ENCODE results near the gene HSPG2. TPM values are rescaled to one million over a fixed set of nuclear protein-coding genes. Genes with fewer than 3 reads are reported as not detected.
A peak's percentile ranks its signal among the peaks of the same experiment; 100 is the strongest.

HSPG2 gene
- total RNA-seq, 5 donors from 2014 or later (not counting 1 experiment from before 2014, with no cell fraction given): 4.4 to 9.3 (median 7.9) TPM

DNA sequence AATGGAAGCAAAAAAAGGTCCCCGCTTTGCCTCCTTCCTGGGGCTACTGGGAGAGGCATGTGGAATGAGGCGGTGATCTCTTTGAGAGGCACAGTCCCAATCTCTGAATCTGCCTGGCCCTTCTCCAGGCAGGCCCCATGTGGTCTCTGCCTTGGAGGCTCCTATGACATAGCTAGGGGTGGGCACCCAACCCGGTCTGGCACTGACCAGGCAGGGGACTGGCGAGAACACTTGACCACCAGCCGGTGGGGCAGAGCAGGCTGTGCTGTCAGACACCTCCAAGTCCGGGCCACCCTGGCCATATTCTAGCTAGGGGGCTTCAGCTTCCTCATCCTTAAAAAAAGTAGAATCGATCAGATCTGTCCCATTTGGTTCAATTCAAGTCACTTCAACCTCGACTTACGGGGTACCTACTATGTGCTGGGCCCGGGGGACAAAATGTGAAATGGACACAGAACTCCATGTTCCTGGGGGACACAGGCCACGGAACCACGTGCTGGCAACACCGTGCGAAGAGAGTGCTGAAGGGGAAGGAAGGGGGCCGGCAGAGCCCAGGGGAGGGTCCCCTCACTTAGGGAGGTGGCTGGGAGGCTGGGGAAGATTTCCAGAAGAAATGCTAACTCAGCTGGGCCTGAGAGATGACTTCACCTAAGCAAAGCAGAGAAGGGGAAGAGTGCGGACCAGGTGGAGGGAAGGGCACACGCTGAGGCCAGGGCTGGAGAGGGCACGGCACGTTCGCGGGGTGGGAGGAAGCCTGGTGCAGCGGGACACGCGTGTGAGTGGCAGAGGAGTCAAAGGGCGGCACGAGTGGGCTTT, 33.3 kb downstream of the HSPG2 start:
- Mint-ChIP-seq H3K36me3 (no peaks in the 10 kb centered on the region), H3K4me1 (peaks cover 4 to 5% (median 5%) of the 10 kb centered on the region in 3 donors), H3K9me3 (no peaks in the 10 kb centered on the region), H3K27ac (no peak overlapping the region), H3K27me3 (no peaks in the 10 kb centered on the region), H3K4me3 (no peak overlapping the region)
- ChIA-PET POLR2A (no interaction called here), CTCF (no interaction called here)
- H3K4me1 ChIP-seq (ENCODE audit: control insufficient read depth in 1 of 2, extremely low read depth in 1 of 2, insufficient read depth in 2 of 2, low read length in 2 of 2): peaks cover 0 to 7% of the 10 kb centered on the region in 2 experiments
- H3K36me3 ChIP-seq (ENCODE audit: control insufficient read depth in 2 of 2, extremely low read depth in 1 of 2, insufficient read depth in 1 of 2, low read length in 1 of 2): no peaks in the 10 kb centered on the region
- DNase-seq: no peak
- no peak overlapping the region for H3K27ac ChIP-seq (ENCODE audit: low read length)
- no peaks in the 10 kb centered on the region for H3K9me3 ChIP-seq
- WGBS (ENCODE audit: insufficient coverage): 84% methylated on average over 23 of the region's 26 CpGs
- peaks cover 0 to 11% of the 10 kb centered on the region in 2 experiments for H3K27me3 ChIP-seq (replicated peaks in 1 of 2; ENCODE audit: control insufficient read depth in 2 of 2, extremely low read depth in 1 of 2, insufficient read depth in 2 of 2, low read length in 1 of 2)
- no peak for ATAC-seq (replicated peaks in 1 of 4)
- H3K4me3 ChIP-seq (ENCODE audit: control insufficient read depth in 1 of 2, extremely low read depth in 1 of 2, low read length in 1 of 2): no peak overlapping the region

DNA sequence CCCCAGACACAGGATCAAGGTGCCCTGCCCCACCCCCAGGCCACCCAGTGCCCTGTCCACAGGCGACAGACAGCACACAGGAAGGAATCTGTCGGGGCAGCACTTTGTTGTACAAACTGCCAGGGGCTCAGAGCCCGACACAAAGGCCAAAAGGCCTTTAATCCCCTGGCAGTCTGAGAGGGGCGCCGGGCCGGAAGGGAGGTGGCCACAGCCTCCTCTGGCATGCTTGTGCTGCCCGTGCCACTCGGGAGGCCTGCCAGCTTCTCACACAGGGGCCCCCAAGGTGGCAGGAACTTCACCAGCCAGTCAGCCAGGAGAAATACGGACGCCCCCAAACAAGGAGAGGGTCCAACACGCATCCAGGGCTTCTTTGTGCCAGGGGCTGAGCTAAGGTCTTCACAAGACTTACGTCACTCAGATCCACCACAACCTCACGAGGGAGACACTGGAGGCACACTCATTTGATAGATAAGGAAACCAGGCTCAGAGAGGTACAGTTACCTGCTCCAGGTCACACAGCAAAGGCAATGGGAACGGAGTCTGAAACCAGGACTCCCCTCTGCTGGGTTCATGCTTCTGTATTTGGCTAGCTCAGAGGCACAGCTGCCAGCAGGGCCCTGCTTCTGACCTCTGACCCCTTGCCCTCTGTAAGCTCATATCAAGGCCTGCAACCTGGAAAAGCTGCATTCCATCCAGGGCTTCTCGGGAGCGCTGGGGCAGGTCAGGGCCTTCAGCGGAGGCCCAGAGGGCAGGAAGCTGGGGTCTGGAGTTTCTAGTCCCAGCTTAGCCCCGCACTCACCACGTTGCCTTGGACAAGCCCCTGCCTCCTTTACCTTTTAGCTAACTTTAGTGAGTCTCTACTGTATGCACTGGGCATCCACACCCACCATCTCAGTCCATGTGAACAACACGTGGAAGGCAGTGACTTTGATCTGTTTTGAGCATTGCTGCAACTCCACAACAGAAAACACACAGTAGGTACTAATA, 34.8 kb downstream of the HSPG2 start:
- Mint-ChIP-seq H3K27ac (peak overlapping the region in 1 of 2 donors; percentile 16), H3K4me3 (no peak overlapping the region), H3K36me3 (no peaks in the 10 kb centered on the region), H3K9me3 (no peaks in the 10 kb centered on the region), H3K27me3 (no peaks in the 10 kb centered on the region), H3K4me1 (peaks cover 4 to 5% (median 5%) of the 10 kb centered on the region in 3 donors)
- DNase-seq: peak in 1 of 35 experiments; percentile 4
- Histone ChIP-seq H3K36me3 (ENCODE audit: control insufficient read depth in 2 of 2, extremely low read depth in 1 of 2, insufficient read depth in 1 of 2, low read length in 1 of 2) (no peaks in the 10 kb centered on the region), H3K27me3 (replicated peaks in 1 of 2; ENCODE audit: control insufficient read depth in 2 of 2, extremely low read depth in 1 of 2, insufficient read depth in 2 of 2, low read length in 1 of 2) (peaks cover 0 to 11% of the 10 kb centered on the region in 2 experiments), H3K27ac (ENCODE audit: low read length) (no peak overlapping the region), H3K4me3 (ENCODE audit: control insufficient read depth in 1 of 2, extremely low read depth in 1 of 2, low read length in 1 of 2) (no peak overlapping the region), H3K4me1 (ENCODE audit: control insufficient read depth in 1 of 2, extremely low read depth in 1 of 2, insufficient read depth in 2 of 2, low read length in 2 of 2) (peaks cover 0 to 7% of the 10 kb centered on the region in 2 experiments), H3K9me3 (no peaks in the 10 kb centered on the region)
- ChIA-PET POLR2A (no interaction called here), CTCF (no interaction called here)
- 68% methylated on average over 19 of the region's 20 CpGs for WGBS (ENCODE audit: insufficient coverage)
- ATAC-seq (replicated peaks in 1 of 4): no peak

DNA sequence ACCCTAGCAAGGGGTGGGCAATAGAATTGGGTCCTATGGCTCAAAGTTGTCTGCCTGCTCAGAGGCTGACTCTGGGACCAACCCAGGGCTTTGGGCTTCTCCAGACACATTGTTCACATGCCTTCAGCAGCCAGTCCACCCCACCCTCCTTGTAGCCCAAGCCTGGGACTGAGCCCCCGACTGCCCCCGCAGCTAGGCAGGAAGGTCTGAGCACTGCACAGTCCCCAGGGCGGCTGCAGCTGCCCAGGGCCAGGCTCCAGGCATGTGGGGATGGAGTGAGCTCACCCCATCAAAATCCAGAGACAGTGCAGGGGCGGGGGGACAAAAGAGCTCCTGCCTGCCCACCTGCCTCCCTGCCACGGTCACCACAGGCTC, 35.6 kb downstream of the HSPG2 start:
- Mint-ChIP-seq H3K4me3 (no peak overlapping the region), H3K4me1 (peaks cover 4 to 5% (median 5%) of the 10 kb centered on the region in 3 donors), H3K27me3 (no peaks in the 10 kb centered on the region), H3K9me3 (no peaks in the 10 kb centered on the region), H3K27ac (peak overlapping the region in 1 of 2 donors; percentile 16), H3K36me3 (no peaks in the 10 kb centered on the region)
- ChIA-PET POLR2A (no interaction called here), CTCF (no interaction called here)
- ATAC-seq (replicated peaks in 1 of 4) (no peak), DNase-seq (no peak)
- 68% methylated on average over 5 of the region's 5 CpGs for WGBS (ENCODE audit: insufficient coverage)
- peaks cover 0 to 11% of the 10 kb centered on the region in 2 experiments for H3K27me3 ChIP-seq (replicated peaks in 1 of 2; ENCODE audit: control insufficient read depth in 2 of 2, extremely low read depth in 1 of 2, insufficient read depth in 2 of 2, low read length in 1 of 2)
- no peaks in the 10 kb centered on the region for H3K9me3 ChIP-seq
- H3K27ac ChIP-seq (ENCODE audit: low read length): no peak overlapping the region
- no peak overlapping the region for H3K4me3 ChIP-seq (ENCODE audit: control insufficient read depth in 1 of 2, extremely low read depth in 1 of 2, low read length in 1 of 2)
- no peaks in the 10 kb centered on the region for H3K36me3 ChIP-seq (ENCODE audit: control insufficient read depth in 2 of 2, extremely low read depth in 1 of 2, insufficient read depth in 1 of 2, low read length in 1 of 2)
- peaks cover 0 to 7% of the 10 kb centered on the region in 2 experiments for H3K4me1 ChIP-seq (ENCODE audit: control insufficient read depth in 1 of 2, extremely low read depth in 1 of 2, insufficient read depth in 2 of 2, low read length in 2 of 2)

DNA sequence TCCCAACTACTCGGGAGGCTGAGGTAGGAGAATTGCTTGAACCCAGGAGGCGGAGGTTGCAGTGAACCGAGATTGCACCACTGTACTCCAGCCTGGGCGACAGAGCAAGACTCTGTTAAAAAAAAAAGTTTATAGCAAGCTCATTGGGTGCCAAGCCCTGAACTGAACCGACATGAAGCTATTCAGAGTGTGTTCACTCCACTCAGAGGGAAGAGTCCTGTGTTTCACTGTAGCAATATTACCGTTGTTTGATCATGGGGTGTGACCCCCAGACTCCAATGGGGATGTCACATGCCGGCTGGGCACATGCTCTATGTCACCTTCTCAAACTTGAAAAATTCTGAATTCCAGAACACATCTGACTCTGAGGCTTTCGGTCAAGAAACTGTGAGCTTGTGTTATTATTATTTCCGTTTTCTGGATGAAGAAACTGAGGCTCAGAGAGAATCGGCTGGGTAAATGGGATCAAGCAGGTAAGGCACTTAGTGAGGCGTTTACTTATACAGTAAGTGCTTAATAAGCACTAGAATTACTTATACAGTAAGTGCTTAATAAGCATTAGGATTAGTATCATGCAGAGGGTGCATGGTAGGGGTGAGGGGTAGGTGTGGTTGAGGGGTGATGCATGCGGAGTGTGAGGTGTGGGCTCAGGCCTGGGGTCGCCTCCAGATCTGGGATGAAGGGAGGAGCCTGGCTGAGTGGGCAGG, 36.2 kb downstream of the HSPG2 start:
- POLR2A ChIA-PET: no interaction called here
- no peaks in the 10 kb centered on the region for H3K9me3 Mint-ChIP-seq

DNA sequence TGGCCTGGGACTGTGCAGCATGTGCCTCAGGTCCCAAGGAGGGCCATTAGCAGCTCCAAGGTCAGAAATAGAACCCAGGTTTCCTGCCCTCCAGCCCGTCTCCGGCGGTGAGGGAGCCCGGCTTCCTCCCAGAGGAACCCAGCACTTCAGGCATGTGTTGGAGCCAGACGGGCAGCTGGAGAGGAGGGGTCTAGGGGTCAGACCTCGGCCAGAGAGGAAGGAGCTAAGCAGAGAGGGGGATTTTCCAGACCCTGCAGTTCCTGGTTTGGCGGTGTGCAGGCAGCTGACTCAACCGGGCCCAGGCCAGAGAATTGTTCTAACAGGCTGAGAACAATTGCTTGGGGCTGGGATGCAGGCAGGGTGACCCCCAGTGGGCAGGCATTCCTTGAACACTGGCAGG, 37.1 kb downstream of the HSPG2 start:
- ChIA-PET POLR2A (no interaction called here), CTCF (no interaction called here)
- no peaks in the 10 kb centered on the region for H3K9me3 Mint-ChIP-seq
- ATAC-seq (replicated peaks in 1 of 4) (no peak), DNase-seq (no peak)
- peaks cover 0 to 7% of the 10 kb centered on the region in 2 experiments for H3K4me1 ChIP-seq (ENCODE audit: control insufficient read depth in 1 of 2, extremely low read depth in 1 of 2, insufficient read depth in 2 of 2, low read length in 2 of 2)
- WGBS (ENCODE audit: insufficient coverage): 90% methylated on average over 6 of the region's 8 CpGs
- H3K4me3 Mint-ChIP-seq: no peak overlapping the region
- no peaks in the 10 kb centered on the region for H3K9me3 ChIP-seq
- no peaks in the 10 kb centered on the region for H3K36me3 ChIP-seq (ENCODE audit: control insufficient read depth in 2 of 2, extremely low read depth in 1 of 2, insufficient read depth in 1 of 2, low read length in 1 of 2)
- H3K36me3 Mint-ChIP-seq: no peaks in the 10 kb centered on the region
- H3K27ac ChIP-seq (ENCODE audit: low read length): no peak overlapping the region
- peaks cover 4 to 5% (median 5%) of the 10 kb centered on the region in 3 donors for H3K4me1 Mint-ChIP-seq
- no peaks in the 10 kb centered on the region for H3K27me3 Mint-ChIP-seq
- no peak overlapping the region for H3K27ac Mint-ChIP-seq
- no peak overlapping the region for H3K4me3 ChIP-seq (ENCODE audit: control insufficient read depth in 1 of 2, extremely low read depth in 1 of 2, low read length in 1 of 2)
- H3K27me3 ChIP-seq (replicated peaks in 1 of 2; ENCODE audit: control insufficient read depth in 2 of 2, extremely low read depth in 1 of 2, insufficient read depth in 2 of 2, low read length in 1 of 2): peaks cover 0 to 11% of the 10 kb centered on the region in 2 experiments

More for the DNA sequence above, 36.2 kb downstream of the HSPG2 start:
- CTCF ChIA-PET: interaction anchor here in 1 of 2 donors (0.6 kb wide), 1 partner anchor 54 kb away, joined by 5 read pairs; no protein-coding TSS in a partner anchor
- Mint-ChIP-seq H3K36me3 (no peaks in the 10 kb centered on the region), H3K4me1 (peaks cover 4 to 5% (median 5%) of the 10 kb centered on the region in 3 donors), H3K27me3 (no peaks in the 10 kb centered on the region), H3K27ac (peak overlapping the region in 1 of 2 donors; percentile 25), H3K4me3 (no peak overlapping the region)
- ATAC-seq (replicated peaks in 1 of 4): no peak
- no peaks in the 10 kb centered on the region for H3K9me3 ChIP-seq
- H3K27ac ChIP-seq (ENCODE audit: low read length): no peak overlapping the region
- WGBS (ENCODE audit: insufficient coverage): 84% methylated on average over 7 of the region's 13 CpGs
- DNase-seq: no peak
- no peak overlapping the region for H3K4me3 ChIP-seq (ENCODE audit: control insufficient read depth in 1 of 2, extremely low read depth in 1 of 2, low read length in 1 of 2)
- peaks cover 0 to 11% of the 10 kb centered on the region in 2 experiments for H3K27me3 ChIP-seq (replicated peaks in 1 of 2; ENCODE audit: control insufficient read depth in 2 of 2, extremely low read depth in 1 of 2, insufficient read depth in 2 of 2, low read length in 1 of 2)
- H3K36me3 ChIP-seq (ENCODE audit: control insufficient read depth in 2 of 2, extremely low read depth in 1 of 2, insufficient read depth in 1 of 2, low read length in 1 of 2): no peaks in the 10 kb centered on the region
- peaks cover 0 to 7% of the 10 kb centered on the region in 2 experiments for H3K4me1 ChIP-seq (ENCODE audit: control insufficient read depth in 1 of 2, extremely low read depth in 1 of 2, insufficient read depth in 2 of 2, low read length in 2 of 2)

All from T-cell (primary cell).